HCT116 (cell line): ENCODE data around the gene MCF2L. TPM values are rescaled to one million over a fixed set of nuclear protein-coding genes. Genes with fewer than 3 reads are reported as not detected.

Source experiments
- ATAC-seq: fragments of 200-7000 bp; cut with Tn5 transposase; 2 replicates; pipeline ENCODE4 v1.9.1; 2020; ENCODE audit warnings: mild to moderate bottlenecking, moderate library complexity
- Bru-seq: library from RNA; stranded (reverse); fragments of 400-500 nt; gene quantifications from one replicate; lab custom pipeline; 2021; lab: Mats Ljungman, UMichigan
- BruChase-seq, 2 experiments: library from RNA; stranded (reverse); fragments of 400-500 nt; gene quantifications; one replicate each; lab custom pipeline; 2021; lab: Mats Ljungman, UMichigan
- BruUV-seq: library from RNA; stranded (reverse); fragments of 400-500 nt; replicated peaks from 2 replicates; lab custom pipeline; 2021; lab: Mats Ljungman, UMichigan
- CTCF ChIA-PET: fragments of 300-600 bp; sonication (Branson Sonifier 250); formaldehyde crosslinking; loops from one replicate; lab custom pipeline; 2021; ENCODE audit warnings: antibody characterized with exemption; lab: Charles Lee
- POLR2A ChIA-PET: fragments of 300-600, 350-600 bp; sonication (Branson Sonifier 250); formaldehyde crosslinking; loops from one replicate; lab custom pipeline; 2021; ENCODE audit warnings: antibody characterized with exemption; lab: Charles Lee
- RAD21 ChIA-PET, 2 experiments: fragments of 300-600 bp; sonication (Branson Sonifier 250); formaldehyde crosslinking; loops; one replicate each; lab custom pipeline; 2023; ENCODE audit warnings: low total read pairs in 2 of 2; ENCODE audit not compliant: uncharacterized antibody in 2 of 2, unreplicated experiment in 2 of 2, low non-redundant PET in 1 of 2; lab: Charles Lee
- DNase-seq: peaks from one replicate; pipeline ENCODE4 v3.0.0-alpha.2; 2010; ENCODE audit warnings: low read depth, low spot score
- H2AFZ ChIP-seq: fragments of 200-600 bp; shearing (Covaris generic), sonication (generic); 2 replicates; pipeline ENCODE4 v1.6.1; 2017; ENCODE audit warnings: low read depth, mixed run types, mixed read lengths, antibody characterized with exemption, low read length; ENCODE audit not compliant: poor library complexity, severe bottlenecking
- H3K27ac ChIP-seq: 2 replicates; pipeline ENCODE4 v1.5.1; 2012; ENCODE audit warnings: low read depth, low read length
- H3K27me3 ChIP-seq: fragments of 200-600 bp; sonication (generic); 2 replicates; pipeline ENCODE4 v1.6.1; 2016; ENCODE audit warnings: mixed run types, low read length, mixed read lengths; ENCODE audit not compliant: insufficient read depth
- H3K36me3 ChIP-seq, 2 experiments: fragments of 200-500 bp in 1 of 2; fragments of 200-600 bp in 1 of 2; sonication (Bioruptor generic) in 1 of 2; sonication (generic) in 1 of 2; 2 replicates each; pipeline versions ENCODE4 v1.5.1 to v1.6.1; 2014 to 2016; ENCODE audit warnings: low read length in 2 of 2, inconsistent platforms in 1 of 2, mixed read lengths in 1 of 2, mixed run types in 1 of 2; ENCODE audit not compliant: insufficient read depth in 2 of 2, control insufficient read depth in 1 of 2
- H3K4me1 ChIP-seq, 2 experiments: fragments of 200-600 bp in 1 of 2; sonication (generic) in 1 of 2; 2 replicates each; pipeline versions ENCODE4 v1.5.1 to v1.6.1; 2012 to 2017; ENCODE audit warnings: low read length in 2 of 2, inconsistent platforms in 1 of 2, mild to moderate bottlenecking in 1 of 2, mixed read lengths in 1 of 2, mixed run types in 1 of 2, moderate library complexity in 1 of 2; ENCODE audit not compliant: insufficient read depth in 2 of 2, control insufficient read depth in 1 of 2
- H3K4me2 ChIP-seq: fragments of 200-600 bp; sonication (generic); 2 replicates; pipeline ENCODE4 v1.6.1; 2017; ENCODE audit warnings: mixed run types, low read length, mixed read lengths
- H3K4me3 ChIP-seq, 2 experiments: fragments of 200-600 bp in 1 of 2; sonication (generic) in 1 of 2; replicated peaks in 1 of 2; 2 replicates each; pipeline ENCODE4 v1.5.1; 2011 to 2016; ENCODE audit warnings: low read length in 2 of 2, control low read depth in 1 of 2, low read depth in 1 of 2, mild to moderate bottlenecking in 1 of 2, mixed read lengths in 1 of 2, mixed run types in 1 of 2
- H3K79me2 ChIP-seq: fragments of 200-600 bp; sonication (generic); 2 replicates; pipeline ENCODE4 v1.6.1; 2017; ENCODE audit warnings: mild to moderate bottlenecking, mixed run types, low read length, moderate library complexity, mixed read lengths; ENCODE audit not compliant: insufficient read depth
- H3K9ac ChIP-seq: fragments of 200-600 bp; sonication (generic); 2 replicates; pipeline ENCODE4 v1.6.1; 2016; ENCODE audit warnings: low read length, mixed read lengths
- H3K9me2 ChIP-seq: fragments of 200-600 bp; sonication (generic), shearing (Covaris generic); 2 replicates; pipeline ENCODE4 v1.6.1; 2017; ENCODE audit warnings: mixed run types, mild to moderate bottlenecking, moderate library complexity; ENCODE audit not compliant: insufficient read depth
- H3K9me3 ChIP-seq, 2 experiments: fragments of 200-500 bp in 1 of 2; fragments of 200-600 bp in 1 of 2; sonication (Bioruptor generic) in 1 of 2; sonication (generic) in 1 of 2; 2 replicates each; pipeline ENCODE4 v1.6.1; 2014 to 2017; ENCODE audit warnings: low read length in 2 of 2, mixed read lengths in 2 of 2, inconsistent platforms in 1 of 2, low read depth in 1 of 2, mild to moderate bottlenecking in 1 of 2, mixed run types in 1 of 2, moderate library complexity in 1 of 2; ENCODE audit not compliant: control insufficient read depth in 1 of 2, insufficient read depth in 1 of 2
- H4K20me1 ChIP-seq: fragments of 200-600 bp; sonication (generic), shearing (Covaris generic); 2 replicates; pipeline ENCODE4 v1.6.1; 2017; ENCODE audit warnings: mixed run types, mild to moderate bottlenecking, moderate library complexity; ENCODE audit not compliant: insufficient read depth
- CTCF ChIP-seq, 3 experiments: fragments of 200-600 bp in 1 of 3; sonication (generic) in 1 of 3; IDR thresholded peaks in 2 of 3; conservative IDR thresholded peaks in 1 of 3; 2 replicates each; pipeline ENCODE4 v1.5.1; 2012 to 2017; ENCODE audit warnings: low read depth in 2 of 3, low read length in 2 of 3, antibody characterized with exemption in 1 of 3, borderline replicate concordance in 1 of 3, control low read depth in 1 of 3, mild to moderate bottlenecking in 1 of 3, mixed read lengths in 1 of 3, mixed run types in 1 of 3, moderate library complexity in 1 of 3; ENCODE audit not compliant: insufficient read depth in 1 of 3
- RAD21 ChIP-seq: IDR thresholded peaks from 2 replicates; pipeline ENCODE4 v1.6.1; 2012; ENCODE audit warnings: low read depth, mild to moderate bottlenecking
- SP1 ChIP-seq: IDR thresholded peaks from 2 replicates; pipeline ENCODE4 v1.6.1; 2012; ENCODE audit warnings: low read depth
- intact Hi-C: fragments of 100-400 bp; cut with micrococcal nuclease; formaldehyde crosslinking; loops from 2 replicates; pipeline ENCODE4 v1.10.0; 2022
- long read RNA-seq: library from polyadenylated mRNA; unstranded; transcript quantifications from one replicate; pipeline ENCODE4 v2.0.0, GENCODE V29; 2021; ENCODE audit not compliant: unreplicated experiment
- polyA plus RNA-seq: library from polyadenylated mRNA; unstranded; fragments of >200 nt; gene quantifications from 2 replicates; pipeline ENCODE4 v1.2.1, GENCODE V29; 2012; ENCODE audit warnings: missing spikeins
- total RNA-seq: library from RNA; stranded (reverse); gene quantifications from one replicate; pipeline ENCODE4 v1.2.1, GENCODE V29; 2021; ENCODE audit not compliant: unreplicated experiment

The MCF2L gene
- total RNA-seq (19.3 TPM), Bru-seq, nascent RNA (percentile 44 among the genes with signal in this experiment), BruChase-seq, experiment 1, labeled RNA remaining after a 6-hour chase (percentile 44 among the genes with signal in this experiment), BruChase-seq, experiment 2, labeled RNA remaining after a 2-hour chase (percentile 46 among the genes with signal in this experiment)
- polyA plus RNA-seq, result 10.5 and 12.0 TPM in 2 replicates
- long read RNA-seq, partial matches to known transcripts, result 4 of 12 reads
- long read RNA-seq, other reads (novel, unspliced or antisense), result 7 of 12 reads

GRCh38 chr13:112968910-112969691 is at the start of gene MCF2L:
TSS of gene MCF2L (plus strand) at chr13:112969214. CDS start at chr13:112969380, 166 bp downstream.
- TF ChIP-seq RAD21 (peak; percentile 31), CTCF (IDR thresholded peaks at IDR 0.05 in 2 of 3, conservative IDR thresholded peaks at IDR 0.05 in 1 of 3; ENCODE audit: borderline replicate concordance in 1 of 3, insufficient read depth in 1 of 3, low read depth in 2 of 3, low read length in 2 of 3) (peak in 2 of 3 experiments; percentile 41 to 53; a peak in 3 of 6 replicates), SP1 (no peak)
- Histone ChIP-seq H3K9me2 (no peaks in the 10 kb centered on the region), H3K9me3 (peaks cover 0 to 4% of the 10 kb centered on the region in 2 experiments; a peak in 1 of 4 replicates), H2AFZ (no peak within 1 kb of the TSS), H3K27me3 (no peaks in the 10 kb centered on the region), H3K4me2 (peak within 1 kb of the TSS; percentile 75), H3K27ac (no peak within 1 kb of the TSS; the same call in 1 of the 2 replicates), H3K4me1 (peaks cover 9 to 23% of the 10 kb centered on the region in 2 experiments; a peak in 3 of 4 replicates), H4K20me1 (no peaks in the 10 kb centered on the region), H3K36me3 (no peaks in the 10 kb centered on the region), H3K9ac (peak within 1 kb of the TSS; percentile 46), H3K79me2 (no peaks in the 10 kb centered on the region), H3K4me3 (peak within 1 kb of the TSS; percentile 45 to 53)
- DNase-seq (no peak), ATAC-seq (peak; percentile 78)
- RAD21 ChIA-PET, result no interaction called here
- intact Hi-C loops, result no loop called here
- CTCF ChIA-PET, result interaction anchor here (1.3 kb wide), 1 partner anchor 26 kb away, joined by 3 read pairs; no protein-coding TSS in a partner anchor
- POLR2A ChIA-PET, result no interaction called here
- no TSS peak for BruUV-seq
